Testis (tissue), 3 donors: ENCODE results near the gene SLFN5. TPM values are rescaled to one million over a fixed set of nuclear protein-coding genes. Genes with fewer than 3 reads are reported as not detected.

Experiments
- DNase-seq: peaks from one replicate; pipeline ENCODE4 v3.0.0-alpha.2; 2019
- H3K27ac ChIP-seq, 2 donors: fragments of 200-600 bp; sonication (generic); one replicate each; pipeline ENCODE4 v1.5.1; 2019
- H3K27me3 ChIP-seq: fragments of 200-600 bp; sonication (generic); one replicate; pipeline ENCODE4 v1.5.1; 2019
- H3K36me3 ChIP-seq: fragments of 200-600 bp; sonication (generic); one replicate; pipeline ENCODE4 v1.5.1; 2017; ENCODE audit warnings: low read depth; ENCODE audit errors: missing control alignments
- H3K4me1 ChIP-seq: fragments of 200-600 bp; sonication (generic); one replicate; pipeline ENCODE4 v1.5.1; 2019
- H3K4me3 ChIP-seq, 2 donors: fragments of 200-600 bp; sonication (generic); one replicate each; pipeline ENCODE4 v1.5.1; 2017 to 2019
- H3K9me3 ChIP-seq: fragments of 200-600 bp; sonication (generic); one replicate; pipeline ENCODE4 v1.5.1; 2017
- CTCF ChIP-seq, 3 experiments: fragments of 450-650 bp in 2 of 3; fragments of 200-600 bp in 1 of 3; sonication (generic) in 1 of 3; IDR thresholded peaks; one replicate each; pipeline ENCODE4 v1.5.1; 2016 to 2019; ENCODE audit warnings: antibody characterized with exemption in 3 of 3, mild to moderate bottlenecking in 2 of 3, moderate library complexity in 1 of 3
- POLR2A ChIP-seq: fragments of 450-650 bp; IDR thresholded peaks from one replicate; pipeline ENCODE4 v1.6.1; 2017; ENCODE audit warnings: antibody characterized with exemption, mild to moderate bottlenecking, moderate library complexity
- WGBS, 2 donors: methylation state at CpG; one replicate each; pipeline ENCODE4 v1.1.5; 2018; 5-methylcytosine and 5-hydroxymethylcytosine counted together
- intact Hi-C: fragments of 100-400 bp; cut with DNase I; formaldehyde crosslinking; loops from one replicate; pipeline ENCODE4 v1.15.1; 2023; ENCODE audit warnings: low total_unique reads
- polyA plus RNA-seq: library from polyadenylated mRNA; stranded (reverse); fragments of 350-450 nt; fragmentation: Illumina TruSeq; extraction: RNeasy Lipid Tissue Mini Kit (QIAGEN cat#74804); gene quantifications from one replicate; pipeline ENCODE4 v1.2.3, GENCODE V29; 2014; ENCODE audit warnings: low read depth, low replicate concordance; ENCODE audit not compliant: insufficient read depth
- total RNA-seq, 2 donors: library from RNA; depleted of rRNA; stranded (reverse); fragments of >200 nt; gene quantifications; one replicate each; pipeline ENCODE4 v1.2.3, GENCODE V29; 2016

SLFN5 gene
- total and polyA plus RNA-seq, 3 donors from 2014 or later, result 2.4 to 6.1 (median 5.9) TPM

GRCh38 chr17:35286120-35286781 is 43.4 kb downstream of the SLFN5 start:
- 54 to 57% methylated on average over 2 of the region's 2 CpGs for WGBS, 2 donors
- intact Hi-C loops, result no loop called here
- Histone ChIP-seq H3K9me3 (no peaks in the 10 kb centered on the region), H3K27ac (no peak overlapping the region), H3K27me3 (no peaks in the 10 kb centered on the region), H3K36me3 (no peaks in the 10 kb centered on the region), H3K4me1 (no peaks in the 10 kb centered on the region), H3K4me3 (no peak overlapping the region)
- no peak for TF ChIP-seq POLR2A
- TF ChIP-seq CTCF (IDR thresholded peaks at IDR 0.05), result no peak
- DNase-seq, result no peak

GRCh38 chr17:35287286-35287811 is 44.5 kb downstream of the SLFN5 start:
- Histone ChIP-seq H3K4me3 (no peak overlapping the region), H3K27me3 (no peaks in the 10 kb centered on the region), H3K27ac (no peak overlapping the region), H3K4me1 (no peaks in the 10 kb centered on the region), H3K36me3 (no peaks in the 10 kb centered on the region), H3K9me3 (no peaks in the 10 kb centered on the region)
- WGBS, 2 donors, result 50 to 79% methylated on average over 1 of the region's 1 CpG
- intact Hi-C loops, result no loop called here
- DNase-seq, result no peak
- TF ChIP-seq CTCF (IDR thresholded peaks at IDR 0.05) (no peak), POLR2A (no peak)

- DNase-seq, result no peak
- H3K4me3 ChIP-seq, result no peak overlapping the region
- no peaks in the 10 kb centered on the region for H3K27me3 ChIP-seq
- 76 to 91% methylated on average over 1 of the region's 1 CpG for WGBS, 2 donors
- intact Hi-C loops, result no loop called here
- no peaks in the 10 kb centered on the region for H3K4me1 ChIP-seq
- H3K36me3 ChIP-seq, result no peaks in the 10 kb centered on the region
- H3K27ac ChIP-seq, result no peak overlapping the region
- H3K9me3 ChIP-seq, result no peaks in the 10 kb centered on the region
- TF ChIP-seq POLR2A (no peak), CTCF (IDR thresholded peaks at IDR 0.05) (no peak)
Observed at GRCh38 chr17:35289222-35289621, 46.4 kb downstream of the SLFN5 start.

GRCh38 chr17:35291802-35292201 is 48.9 kb downstream of the SLFN5 start:
- H3K27ac ChIP-seq, result no peak overlapping the region
- no peak for DNase-seq

More at GRCh38 chr17:35291802-35292201, 48.9 kb downstream of the SLFN5 start:
- intact Hi-C loops, result no loop called here
- Histone ChIP-seq H3K9me3 (no peaks in the 10 kb centered on the region), H3K27me3 (no peaks in the 10 kb centered on the region), H3K4me3 (no peak overlapping the region), H3K4me1 (no peaks in the 10 kb centered on the region), H3K36me3 (no peaks in the 10 kb centered on the region)
- TF ChIP-seq CTCF (IDR thresholded peaks at IDR 0.05), result no peak
- no peak for TF ChIP-seq POLR2A
- 77 to 100% methylated on average over 1 of the region's 1 CpG for WGBS, 2 donors
